NK-92 (cell line): ENCODE data around the gene PTPN3.
"Not testable (repeated sequence)": the region's sequence is repeated elsewhere in the genome, so short reads cannot be mapped to it uniquely, and the experiment has no call there.

ENCODE experiments used
- DNase-seq: peaks from one replicate; lab custom pipeline; 2025; ENCODE audit not compliant: unreplicated experiment; lab: John Stamatoyannopoulos, UW

The PTPN3 gene

GRCh38 chr9:109401990-109402318 is 96.2 kb downstream of the PTPN3 start:
- no peak for DNase-seq

GRCh38 chr9:109401169-109401989 is 96.7 kb downstream of the PTPN3 start:
- no peak for DNase-seq

GRCh38 chr9:109399258-109399767 is 98.8 kb downstream of the PTPN3 start:
- DNase-seq, result no peak

GRCh38 chr9:109391176-109391575 is 106.9 kb downstream of the PTPN3 start:
- no peak for DNase-seq

GRCh38 chr9:109387856-109388255 is 110.3 kb downstream of the PTPN3 start:
- DNase-seq, result no peak

- no peak for DNase-seq
Measured at GRCh38 chr9:109387206-109387605, 110.9 kb downstream of the PTPN3 start.

- no peak for DNase-seq
Measured at GRCh38 chr9:109385499-109385898, 112.6 kb downstream of the PTPN3 start.

- DNase-seq, result no peak
Measured at GRCh38 chr9:109383947-109384346, 114.2 kb downstream of the PTPN3 start.

GRCh38 chr9:109383356-109383755 is 114.8 kb downstream of the PTPN3 start:
- no peak for DNase-seq

- DNase-seq, result no peak
Measured at GRCh38 chr9:109382585-109382984, 115.5 kb downstream of the PTPN3 start.

- no peak for DNase-seq
Measured at GRCh38 chr9:109382182-109382581, 115.9 kb downstream of the PTPN3 start.

- no peak for DNase-seq
Measured at GRCh38 chr9:109381011-109381729, 116.9 kb downstream of the PTPN3 start.

- no peak for DNase-seq
Measured at GRCh38 chr9:109379513-109379912, 118.6 kb downstream of the PTPN3 start.

GRCh38 chr9:109378316-109378715 is 119.8 kb downstream of the PTPN3 start:
- DNase-seq, result no peak

GRCh38 chr9:109372246-109372645 is 125.9 kb downstream of the PTPN3 start:
- DNase-seq, result no peak

GRCh38 chr9:109371374-109371773 is 126.7 kb downstream of the PTPN3 start:
- no peak for DNase-seq

GRCh38 chr9:109369285-109369684 is 128.8 kb downstream of the PTPN3 start:
- no peak for DNase-seq

- no peak for DNase-seq
Measured at GRCh38 chr9:109360771-109361170, 137.3 kb downstream of the PTPN3 start.

- DNase-seq, result not testable (repeated sequence)
Measured at GRCh38 chr9:109358968-109359603, 139.0 kb downstream of the PTPN3 start.

GRCh38 chr9:109355564-109356297 is 142.4 kb downstream of the PTPN3 start:
- DNase-seq, result no peak

GRCh38 chr9:109354190-109354589 is 143.9 kb downstream of the PTPN3 start:
- no peak for DNase-seq
